GM12878 (cell line): Measurements from ENCODE around the gene PKLR. TPM values are rescaled to one million over a fixed set of nuclear protein-coding genes. Genes with fewer than 3 reads are reported as not detected.

Experiments used
- CBX3 ChIP-seq: fragments of 200-600 bp; sonication (generic); IDR thresholded peaks from 2 replicates; pipeline ENCODE4 v1.6.1; 2016; ENCODE audit warnings: low read depth, borderline replicate concordance
- CHD1 ChIP-seq: IDR thresholded peaks from 2 replicates; pipeline ENCODE4 v1.6.1; 2012; ENCODE audit warnings: low read depth, low read length, improper control_type of control experiment
- DPF2 ChIP-seq: fragments of 450-650 bp; IDR thresholded peaks from 2 replicates; pipeline ENCODE4 v1.6.1; 2017; ENCODE audit warnings: mild to moderate bottlenecking
- EED ChIP-seq: sonication (generic); IDR thresholded peaks from 2 replicates; pipeline ENCODE4 v1.6.1; 2016; ENCODE audit warnings: antibody characterized with exemption, low read depth
- EGR1 ChIP-seq, 2 experiments: IDR thresholded peaks; 1 replicate in 1 of 2; 2 replicates in 1 of 2; pipeline ENCODE4 v1.6.1; 2011 to 2012; ENCODE audit warnings: low read depth in 2 of 2, low read length in 2 of 2, borderline replicate concordance in 1 of 2, mild to moderate bottlenecking in 1 of 2, moderate library complexity in 1 of 2
- EP300 ChIP-seq, 2 experiments: fragments of 150-350 bp in 1 of 2; IDR thresholded peaks; 2 replicates each; pipeline ENCODE4 v1.6.1; 2011 to 2012; ENCODE audit warnings: low read depth in 2 of 2, low read length in 2 of 2, borderline replicate concordance in 1 of 2, improper control_type of control experiment in 1 of 2, inconsistent platforms in 1 of 2; ENCODE audit not compliant: control insufficient read depth in 1 of 2
- GABPA ChIP-seq: IDR thresholded peaks from 2 replicates; pipeline ENCODE4 v1.6.1; 2014; ENCODE audit warnings: antibody characterized with exemption, low read depth, mild to moderate bottlenecking, inconsistent platforms
- GATAD2B ChIP-seq: fragments of 450-650 bp; conservative IDR thresholded peaks from 2 replicates; pipeline ENCODE4 v1.6.1; 2017; ENCODE audit warnings: low read depth, mild to moderate bottlenecking, moderate library complexity
- HCFC1 ChIP-seq: fragments of 150-350 bp; IDR thresholded peaks from 2 replicates; pipeline ENCODE4 v1.6.1; 2014; ENCODE audit warnings: low read length
- HDAC6 ChIP-seq: fragments of 200-600 bp; sonication (generic); IDR thresholded peaks from one replicate; pipeline ENCODE4 v1.8.0; 2017; ENCODE audit warnings: antibody characterized with exemption; ENCODE audit not compliant: unreplicated experiment
- JUNB ChIP-seq: IDR thresholded peaks from 2 replicates; pipeline ENCODE4 v1.6.1; 2016; ENCODE audit warnings: antibody characterized with exemption, mild to moderate bottlenecking
- KDM1A ChIP-seq: fragments of 200-600 bp; sonication (generic); IDR thresholded peaks from 2 replicates; pipeline ENCODE4 v1.6.1; 2016; ENCODE audit warnings: borderline replicate concordance
- MEF2B ChIP-seq: fragments of 450-650 bp; IDR thresholded peaks from 2 replicates; pipeline ENCODE4 v1.6.1; 2018; ENCODE audit warnings: mild to moderate bottlenecking, moderate library complexity; ENCODE audit not compliant: partially characterized antibody, poor library complexity, severe bottlenecking
- NR2C2 ChIP-seq: IDR thresholded peaks from 2 replicates; pipeline ENCODE4 v1.6.1; 2011; ENCODE audit warnings: borderline replicate concordance, low read depth; ENCODE audit not compliant: control insufficient read depth, insufficient read length
- NR2F1 ChIP-seq: fragments of 450-650 bp; conservative IDR thresholded peaks from 2 replicates; pipeline ENCODE4 v1.6.1; 2017; ENCODE audit warnings: mild to moderate bottlenecking
- NRF1 ChIP-seq: conservative IDR thresholded peaks from 2 replicates; pipeline ENCODE4 v1.6.1; 2011; ENCODE audit warnings: mild to moderate bottlenecking, low read depth, low read length, improper control_type of control experiment
- PAX5 ChIP-seq: IDR thresholded peaks from 2 replicates; pipeline ENCODE4 v1.6.1; 2011; ENCODE audit warnings: low read depth, low read length, borderline replicate concordance
- POLR2A ChIP-seq: IDR thresholded peaks from 2 replicates; pipeline ENCODE4 v1.6.1; 2011; ENCODE audit warnings: low read depth, mild to moderate bottlenecking, low read length
- RB1 ChIP-seq: fragments of 450-650 bp; formaldehyde crosslinking; IDR thresholded peaks from 2 replicates; pipeline ENCODE4 v1.6.1; 2017; ENCODE audit warnings: mild to moderate bottlenecking, borderline replicate concordance
- SUZ12 ChIP-seq: fragments of 200-600 bp; sonication (generic); IDR thresholded peaks from one replicate; pipeline ENCODE4 v1.6.1; 2018; ENCODE audit warnings: antibody characterized with exemption, mild to moderate bottlenecking; ENCODE audit not compliant: unreplicated experiment
- TBL1XR1 ChIP-seq: IDR thresholded peaks from 2 replicates; pipeline ENCODE4 v1.6.1; 2012; ENCODE audit warnings: low read depth, low read length, improper control_type of control experiment
- TCF12 ChIP-seq: IDR thresholded peaks from 2 replicates; pipeline ENCODE4 v1.6.1; 2011; ENCODE audit warnings: low read depth, mild to moderate bottlenecking, low read length
- ZBED1 ChIP-seq: IDR thresholded peaks from 2 replicates; pipeline ENCODE4 v1.6.1; 2016; ENCODE audit warnings: borderline replicate concordance
- ZNF24 ChIP-seq: fragments of 450-650 bp; IDR thresholded peaks from 2 replicates; pipeline ENCODE4 v1.6.1; 2017; ENCODE audit warnings: antibody characterized with exemption, mild to moderate bottlenecking
- polyA plus RNA-seq, 11 experiments: library from polyadenylated mRNA; depleted of rRNA in 4 of 11; unstranded in 6 of 11; stranded (reverse) in 5 of 11; fragments of >200 nt; fragmentation: Nextera tagmentation in 4 of 11; fragmentation: Illumina TruSeq in 1 of 11; extraction: Ambion mirVana in 4 of 11; extraction: Trizol in 1 of 11; gene quantifications; 1 replicate in 1 of 11; 2 replicates in 10 of 11; pipeline versions ENCODE4 v1.2.1 to v1.2.3, GENCODE V29; 2011 to 2016; ENCODE audit warnings: inconsistent platforms in 2 of 11, missing spikeins in 2 of 11, low read depth in 1 of 11
- total RNA-seq, 4 experiments: library from RNA; depleted of rRNA in 3 of 4; stranded (reverse); fragments of >200 nt in 3 of 4; fragmentation: Illumina TruSeq in 1 of 4; extraction: Trizol in 1 of 4; gene quantifications; 2 replicates each; pipeline versions ENCODE4 v1.2.1 to v1.2.3, GENCODE V29; 2013 to 2021
- TF ChIP-seq, protein P1 (sequence below): fragments of 450-650 bp; IDR thresholded peaks from 2 replicates; pipeline ENCODE4 v1.6.1; 2017; ENCODE audit warnings: mild to moderate bottlenecking, low read depth, inconsistent platforms; ENCODE audit not compliant: poor library complexity, severe bottlenecking
- TF ChIP-seq, protein P2 (sequence below): fragments of 450-650 bp; IDR thresholded peaks from 2 replicates; pipeline ENCODE4 v1.6.1; 2016; ENCODE audit warnings: mild to moderate bottlenecking

PKLR gene
- total and polyA plus RNA-seq, 10 of the 15 experiments (the other 5 are each of a cell fraction or from before 2014, with no cell fraction given): 0.04 to 0.15 (median 0.08) TPM; not detected in 7

DNA sequence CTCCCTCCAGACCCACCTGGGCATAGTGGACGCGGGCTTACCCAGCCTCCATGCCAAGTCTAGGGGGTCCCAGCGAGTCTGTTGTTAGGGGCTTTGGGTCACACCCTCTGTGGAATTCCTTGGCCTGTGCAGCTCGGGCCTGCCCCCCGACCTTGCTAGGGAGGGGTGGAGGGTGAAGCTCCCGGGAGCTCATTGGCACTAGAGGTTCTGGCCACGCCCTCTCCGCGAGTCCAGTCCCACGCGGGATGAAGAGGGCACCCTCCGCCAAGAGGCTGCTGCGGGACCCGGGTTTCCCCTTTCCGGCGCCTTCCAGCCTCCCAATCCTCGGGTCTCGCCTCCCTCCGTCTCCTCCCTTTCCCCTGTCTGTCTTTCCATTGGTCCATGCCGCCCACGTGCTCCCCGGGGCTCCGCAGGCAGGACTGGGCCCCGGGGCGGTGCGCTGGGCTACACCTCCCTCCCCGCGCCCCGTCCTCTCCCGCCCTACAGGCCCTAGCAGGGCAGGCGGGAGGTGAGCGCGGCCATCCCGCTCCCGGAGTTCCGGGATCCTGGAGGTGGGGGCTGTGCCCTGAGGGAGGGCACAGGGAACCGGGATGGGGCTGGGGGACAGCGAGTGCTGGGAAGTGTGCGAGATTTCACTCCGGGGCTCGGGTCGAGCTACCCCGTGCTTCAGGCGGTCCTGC lies 22.9 kb upstream of the PKLR start (continued):
- TF ChIP-seq, protein P1, sequence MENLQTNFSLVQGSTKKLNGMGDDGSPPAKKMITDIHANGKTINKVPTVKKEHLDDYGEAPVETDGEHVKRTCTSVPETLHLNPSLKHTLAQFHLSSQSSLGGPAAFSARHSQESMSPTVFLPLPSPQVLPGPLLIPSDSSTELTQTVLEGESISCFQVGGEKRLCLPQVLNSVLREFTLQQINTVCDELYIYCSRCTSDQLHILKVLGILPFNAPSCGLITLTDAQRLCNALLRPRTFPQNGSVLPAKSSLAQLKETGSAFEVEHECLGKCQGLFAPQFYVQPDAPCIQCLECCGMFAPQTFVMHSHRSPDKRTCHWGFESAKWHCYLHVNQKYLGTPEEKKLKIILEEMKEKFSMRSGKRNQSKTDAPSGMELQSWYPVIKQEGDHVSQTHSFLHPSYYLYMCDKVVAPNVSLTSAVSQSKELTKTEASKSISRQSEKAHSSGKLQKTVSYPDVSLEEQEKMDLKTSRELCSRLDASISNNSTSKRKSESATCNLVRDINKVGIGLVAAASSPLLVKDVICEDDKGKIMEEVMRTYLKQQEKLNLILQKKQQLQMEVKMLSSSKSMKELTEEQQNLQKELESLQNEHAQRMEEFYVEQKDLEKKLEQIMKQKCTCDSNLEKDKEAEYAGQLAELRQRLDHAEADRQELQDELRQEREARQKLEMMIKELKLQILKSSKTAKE: no peak
- TF ChIP-seq EP300 (IDR thresholded peaks at IDR 0.05; ENCODE audit: borderline replicate concordance in 1 of 2, control insufficient read depth in 1 of 2, low read depth in 2 of 2, low read length in 2 of 2): 0 out of 4 replicates have a peak, but pooled peaks of 1 of the 2 experiments have one; percentile 15
- TF ChIP-seq EED: peak; percentile 78; the same call in 1 of the 2 replicates
- TF ChIP-seq TBL1XR1: no peak
- TF ChIP-seq CBX3: no peak
- TF ChIP-seq ZNF24: no peak
- TF ChIP-seq KDM1A: no peak
- TF ChIP-seq GABPA: no peak
- no peak for TF ChIP-seq PAX5
- TF ChIP-seq DPF2: peak; percentile 21; the same call in 1 of the 2 replicates
- TF ChIP-seq, protein P2, sequence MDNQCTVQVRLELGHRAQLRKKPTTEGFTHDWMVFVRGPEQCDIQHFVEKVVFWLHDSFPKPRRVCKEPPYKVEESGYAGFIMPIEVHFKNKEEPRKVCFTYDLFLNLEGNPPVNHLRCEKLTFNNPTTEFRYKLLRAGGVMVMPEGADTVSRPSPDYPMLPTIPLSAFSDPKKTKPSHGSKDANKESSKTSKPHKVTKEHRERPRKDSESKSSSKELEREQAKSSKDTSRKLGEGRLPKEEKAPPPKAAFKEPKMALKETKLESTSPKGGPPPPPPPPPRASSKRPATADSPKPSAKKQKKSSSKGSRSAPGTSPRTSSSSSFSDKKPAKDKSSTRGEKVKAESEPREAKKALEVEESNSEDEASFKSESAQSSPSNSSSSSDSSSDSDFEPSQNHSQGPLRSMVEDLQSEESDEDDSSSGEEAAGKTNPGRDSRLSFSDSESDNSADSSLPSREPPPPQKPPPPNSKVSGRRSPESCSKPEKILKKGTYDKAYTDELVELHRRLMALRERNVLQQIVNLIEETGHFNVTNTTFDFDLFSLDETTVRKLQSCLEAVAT: peak; percentile 78; the same call in 1 of the 2 replicates
- TF ChIP-seq GATAD2B: peak; percentile 46
- peak; percentile 74 for TF ChIP-seq POLR2A
- TF ChIP-seq NR2C2: no peak
- no peak for TF ChIP-seq ZBED1
- peak; percentile 56; the same call in 1 of the 2 replicates for TF ChIP-seq RB1
- TF ChIP-seq NR2F1: 0 out of 2 replicates have a peak, but pooled peaks have one; percentile 13
- TF ChIP-seq HCFC1: no peak; the same call in 1 of the 2 replicates
- TF ChIP-seq MEF2B: no peak
- no peak for TF ChIP-seq TCF12
- TF ChIP-seq CHD1: 0 out of 2 replicates have a peak, but pooled peaks have one; percentile 69
- TF ChIP-seq JUNB: no peak
- peak in 1 of 2 experiments; percentile 3; a peak in 1 of 3 replicates for TF ChIP-seq EGR1 (IDR thresholded peaks at IDR 0.05; ENCODE audit: borderline replicate concordance in 1 of 2, low read depth in 2 of 2, low read length in 2 of 2)
- no peak for TF ChIP-seq NRF1
- TF ChIP-seq HDAC6: no peak
- no peak for TF ChIP-seq SUZ12
